Activated CD4-positive, alpha-beta memory T cell treated with anti-CD3 and anti-CD28 coated beads for 36 hours (primary cell): ENCODE data around the gene SF1. TPM values are rescaled to one million over a fixed set of nuclear protein-coding genes. Genes with fewer than 3 reads are reported as not detected.

Source experiments
- CTCF ChIA-PET: fragments of 350-600 bp; sonication (Branson Sonifier 250); formaldehyde crosslinking; loops from one replicate; lab custom pipeline; 2021; ENCODE audit warnings: antibody characterized with exemption, inconsistent platforms; lab: Charles Lee
- POLR2A ChIA-PET: fragments of 350-600 bp; sonication (Branson Sonifier 250); formaldehyde crosslinking; loops from one replicate; lab custom pipeline; 2021; ENCODE audit warnings: antibody characterized with exemption; lab: Charles Lee
- DNase-seq: peaks from one replicate; pipeline ENCODE4 v3.0.0-alpha.2; 2020
- H3K27ac Mint-ChIP-seq: one replicate; pipeline ENCODE4 v1.8.0; 2021; ENCODE audit warnings: mixed read lengths
- H3K27me3 Mint-ChIP-seq: one replicate; pipeline ENCODE4 v1.8.0; 2021; ENCODE audit warnings: mixed read lengths
- H3K36me3 Mint-ChIP-seq: one replicate; pipeline ENCODE4 v1.8.0; 2021; ENCODE audit warnings: mixed read lengths
- H3K4me1 Mint-ChIP-seq: one replicate; pipeline ENCODE4 v1.8.0; 2021; ENCODE audit warnings: low read depth, mixed read lengths
- H3K4me3 Mint-ChIP-seq: one replicate; pipeline ENCODE4 v1.8.0; 2021; ENCODE audit warnings: mild to moderate bottlenecking, mixed read lengths
- H3K9me3 Mint-ChIP-seq: one replicate; pipeline ENCODE4 v1.8.0; 2021; ENCODE audit warnings: mixed read lengths
- intact Hi-C: fragments of 100-400 bp; cut with micrococcal nuclease; formaldehyde crosslinking; loops from one replicate; pipeline ENCODE4 v1.15.1; 2023
- total RNA-seq, 2 experiments: library from RNA; stranded (reverse); gene quantifications; one replicate each; pipeline ENCODE4 v1.2.3, GENCODE V29; 2021

The SF1 gene
- total RNA-seq, 2 experiments from 2014 or later, result 323 to 328 TPM

GRCh38 chr11:64747961-64748665 is 30.2 kb downstream of the SF1 start:
- H3K9me3 Mint-ChIP-seq, result no peaks in the 10 kb centered on the region
- no peak for DNase-seq
- CTCF ChIA-PET, result interaction anchor here (1.2 to 1.5 kb wide), 3 partner anchors 12 to 60 kb away, joined by 3 to 5 read pairs (median 4); partner anchors contain the start of gene PYGM
- peaks cover 20% of the 10 kb centered on the region for H3K4me1 Mint-ChIP-seq
- H3K27ac Mint-ChIP-seq, result no peak overlapping the region
- H3K4me3 Mint-ChIP-seq, result no peak overlapping the region
- POLR2A ChIA-PET, result no interaction called here
- intact Hi-C loops, result loop anchor here (10.0 kb wide), 1 partner anchor 367 kb away; the partner anchor contains the start of genes TM7SF2 and ZNHIT2
- H3K27me3 Mint-ChIP-seq, result peaks cover 8% of the 10 kb centered on the region
- peaks cover 3% of the 10 kb centered on the region for H3K36me3 Mint-ChIP-seq

GRCh38 chr11:64746486-64746885 is 31.9 kb downstream of the SF1 start:
- Mint-ChIP-seq H3K4me1 (peaks cover 26% of the 10 kb centered on the region), H3K27ac (peak overlapping the region; percentile 54), H3K27me3 (peaks cover 8% of the 10 kb centered on the region), H3K4me3 (peak overlapping the region; percentile 16), H3K9me3 (no peaks in the 10 kb centered on the region), H3K36me3 (peaks cover 1% of the 10 kb centered on the region)
- DNase-seq, result no peak
- ChIA-PET POLR2A (no interaction called here), CTCF (interaction anchor here (1.4 to 1.8 kb wide), 2 partner anchors 21 to 58 kb away, joined by 5 read pairs; no protein-coding TSS in a partner anchor)
- intact Hi-C loops, result loop anchor here (10.0 kb wide), 1 partner anchor 368 kb away; the partner anchor contains the start of genes TM7SF2 and ZNHIT2

- H3K36me3 Mint-ChIP-seq, result peaks cover 1% of the 10 kb centered on the region
- ChIA-PET POLR2A (interaction anchor here (1.7 kb wide), 1 partner anchor 12 kb away, joined by 6 read pairs; no protein-coding TSS in a partner anchor), CTCF (interaction anchor here (1.4 to 3.6 kb wide), 3 partner anchors 11 to 65 kb away, joined by 4 to 20 read pairs (median 5); partner anchors contain the start of gene MEN1)
- peaks cover 8% of the 10 kb centered on the region for H3K27me3 Mint-ChIP-seq
- peak; percentile 69 for DNase-seq
- no peaks in the 10 kb centered on the region for H3K9me3 Mint-ChIP-seq
- intact Hi-C loops, result loop anchor here (2.0 to 10.0 kb wide), 2 partner anchors 17 to 369 kb away; partner anchors contain the start of genes TM7SF2 and ZNHIT2
- H3K27ac Mint-ChIP-seq, result peak overlapping the region; percentile 70
- peaks cover 23% of the 10 kb centered on the region for H3K4me1 Mint-ChIP-seq
- peak overlapping the region; percentile 82 for H3K4me3 Mint-ChIP-seq
Observed at GRCh38 chr11:64745521-64746328, 32.6 kb downstream of the SF1 start.

GRCh38 chr11:64745189-64745520 is 33.2 kb downstream of the SF1 start:
- peaks cover 1% of the 10 kb centered on the region for H3K36me3 Mint-ChIP-seq
- peaks cover 24% of the 10 kb centered on the region for H3K4me1 Mint-ChIP-seq
- H3K27ac Mint-ChIP-seq, result peak overlapping the region; percentile 70
- peak; percentile 80 for DNase-seq
- no peaks in the 10 kb centered on the region for H3K9me3 Mint-ChIP-seq
- CTCF ChIA-PET, result interaction anchor here (1.2 to 3.6 kb wide), 3 partner anchors 11 to 66 kb away, joined by 3 to 20 read pairs (median 4); partner anchors contain the start of gene MEN1
- POLR2A ChIA-PET, result interaction anchor here (1.3 to 1.7 kb wide), 2 partner anchors 12 to 15 kb away, joined by 6 read pairs; partner anchors contain the start of gene PYGM
- peak overlapping the region; percentile 82 for H3K4me3 Mint-ChIP-seq
- peaks cover 8% of the 10 kb centered on the region for H3K27me3 Mint-ChIP-seq
- intact Hi-C loops, result loop anchor here (2.0 to 10.0 kb wide), 2 partner anchors 18 to 370 kb away; partner anchors contain the start of genes TM7SF2 and ZNHIT2

- DNase-seq, result peak; percentile 41
- intact Hi-C loops, result loop anchor here (2.0 to 10.0 kb wide), 2 partner anchors 18 to 370 kb away; partner anchors contain the start of genes TM7SF2 and ZNHIT2
- Mint-ChIP-seq H3K36me3 (peaks cover 1% of the 10 kb centered on the region), H3K27me3 (peaks cover 8% of the 10 kb centered on the region), H3K9me3 (no peaks in the 10 kb centered on the region), H3K4me1 (peaks cover 25% of the 10 kb centered on the region), H3K27ac (no peak overlapping the region), H3K4me3 (peak overlapping the region; percentile 82)
- CTCF ChIA-PET, result interaction anchor here (0.7 to 7.2 kb wide), 15 partner anchors 10 to 440 kb away, joined by 3 to 45 read pairs (median 4); partner anchors contain the start of genes MAP4K2 and MEN1
- POLR2A ChIA-PET, result interaction anchor here (0.7 to 1.7 kb wide), 5 partner anchors 11 to 56 kb away, joined by 3 to 6 read pairs (median 6); partner anchors contain the start of gene PYGM
Observed at GRCh38 chr11:64744544-64745188, 33.7 kb downstream of the SF1 start.

- Mint-ChIP-seq H3K36me3 (peaks cover 1% of the 10 kb centered on the region), H3K27ac (peak within 1 kb of the TSS; percentile 68), H3K4me1 (peaks cover 25% of the 10 kb centered on the region), H3K4me3 (peak within 1 kb of the TSS; percentile 81), H3K27me3 (peaks cover 8% of the 10 kb centered on the region), H3K9me3 (no peaks in the 10 kb centered on the region)
- POLR2A ChIA-PET, result interaction anchor here (0.7 to 1.7 kb wide), 5 partner anchors 11 to 55 kb away, joined by 3 to 6 read pairs (median 6); partner anchors contain the start of gene PYGM
- intact Hi-C loops, result loop anchor here (1.0 to 10.0 kb wide), 5 partner anchors 19 to 371 kb away; partner anchors contain the start of genes MEN1, NRXN2, SF1 and TM7SF2
- CTCF ChIA-PET, result interaction anchor here (0.7 to 7.2 kb wide), 25 partner anchors 9 to 439 kb away, joined by 3 to 45 read pairs (median 4); partner anchors contain the start of genes MAP4K2, MEN1, PRDX5 and PYGM
- DNase-seq, result peak; percentile 90
Observed at GRCh38 chr11:64743591-64744543, 34.5 kb downstream of the SF1 start, which contains the start of gene RASGRP2. Gene RASGRP2 (minus strand): TSS chr11:64744142. CDS start chr11:64742866, 1,276 bp downstream.

- H3K4me3 Mint-ChIP-seq, result peak overlapping the region; percentile 37
- no peak overlapping the region for H3K27ac Mint-ChIP-seq
- intact Hi-C loops, result loop anchor here (1.0 to 10.0 kb wide), 5 partner anchors 20 to 372 kb away; partner anchors contain the start of genes MEN1, NRXN2, SF1 and TM7SF2
- ChIA-PET CTCF (interaction anchor here (0.6 to 7.2 kb wide), 18 partner anchors 8 to 425 kb away, joined by 3 to 45 read pairs (median 5); partner anchors contain the start of genes PRDX5 and PYGM), POLR2A (no interaction called here)
- peaks cover 1% of the 10 kb centered on the region for H3K36me3 Mint-ChIP-seq
- H3K4me1 Mint-ChIP-seq, result peaks cover 25% of the 10 kb centered on the region
- peaks cover 8% of the 10 kb centered on the region for H3K27me3 Mint-ChIP-seq
- DNase-seq, result peak; percentile 84
- no peaks in the 10 kb centered on the region for H3K9me3 Mint-ChIP-seq
Observed at GRCh38 chr11:64742889-64743590, 35.3 kb downstream of the SF1 start.

- Mint-ChIP-seq H3K4me1 (peaks cover 25% of the 10 kb centered on the region), H3K36me3 (peaks cover 1% of the 10 kb centered on the region), H3K9me3 (no peaks in the 10 kb centered on the region), H3K27me3 (peaks cover 8% of the 10 kb centered on the region), H3K4me3 (peak overlapping the region; percentile 70), H3K27ac (no peak overlapping the region)
- peak; percentile 49 for DNase-seq
- POLR2A ChIA-PET, result no interaction called here
- intact Hi-C loops, result loop anchor here (1.0 to 10.0 kb wide), 3 partner anchors 19 to 373 kb away; partner anchors contain the start of genes NRXN2, TM7SF2 and ZNHIT2
- CTCF ChIA-PET, result interaction anchor here (0.6 to 7.2 kb wide), 16 partner anchors 8 to 424 kb away, joined by 3 to 45 read pairs (median 5); partner anchors contain the start of genes PRDX5 and PYGM
Observed at GRCh38 chr11:64742087-64742888, 36.1 kb downstream of the SF1 start.
